IPS-15b (cell line): ENCODE data around the gene FAM209B.
"Not testable (repeated sequence)": the region's sequence is repeated elsewhere in the genome, so short reads cannot be mapped to it uniquely, and the experiment has no call there.

Source experiments
- H3K27me3 ChIP-seq: one replicate; pipeline ENCODE4 v1.6.1; 2013; ENCODE audit warnings: low read length; ENCODE audit not compliant: control insufficient read depth, insufficient read depth
- H3K36me3 ChIP-seq: one replicate; pipeline ENCODE4 v1.6.1; 2013; ENCODE audit warnings: low read length; ENCODE audit not compliant: control insufficient read depth, insufficient read depth
- H3K4me1 ChIP-seq: one replicate; pipeline ENCODE4 v1.6.1; 2013; ENCODE audit warnings: mild to moderate bottlenecking, low read length; ENCODE audit not compliant: control insufficient read depth, insufficient read depth
- H3K4me3 ChIP-seq: one replicate; pipeline ENCODE4 v1.5.1; 2013; ENCODE audit warnings: low read depth, low read length
- H3K9ac ChIP-seq: one replicate; pipeline ENCODE4 v1.6.1; 2013; ENCODE audit warnings: low read depth, mild to moderate bottlenecking, low read length
- H3K9me3 ChIP-seq: one replicate; pipeline ENCODE4 v1.6.1; 2013; ENCODE audit warnings: mild to moderate bottlenecking, low read length; ENCODE audit not compliant: control insufficient read depth, insufficient read depth

FAM209B gene

DNA sequence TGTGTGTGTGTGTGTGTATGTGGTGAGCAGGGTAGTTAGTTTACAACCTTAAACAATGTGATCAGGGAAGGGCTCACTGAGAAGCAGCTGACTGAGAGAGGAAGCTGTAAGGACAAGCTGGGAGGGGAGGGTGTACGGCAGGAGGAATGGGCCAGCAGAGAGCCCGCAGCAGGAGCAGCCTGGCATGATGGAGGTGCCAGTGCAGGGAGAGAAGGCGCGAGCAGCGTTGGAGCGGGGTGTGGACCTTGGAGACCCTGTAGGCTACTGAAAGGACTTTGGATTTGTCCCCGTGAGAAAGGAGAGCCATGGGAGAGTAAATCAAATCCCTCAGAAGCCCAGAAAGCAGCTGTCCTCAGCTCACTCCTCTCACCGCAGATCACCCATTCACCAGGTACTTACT is 18.5 kb downstream of the FAM209B start:
- Histone ChIP-seq H3K9ac (no peak overlapping the region), H3K36me3 (no peaks in the 10 kb centered on the region), H3K9me3 (no peaks in the 10 kb centered on the region), H3K27me3 (no peaks in the 10 kb centered on the region), H3K4me3 (no peak overlapping the region), H3K4me1 (no peaks in the 10 kb centered on the region)

DNA sequence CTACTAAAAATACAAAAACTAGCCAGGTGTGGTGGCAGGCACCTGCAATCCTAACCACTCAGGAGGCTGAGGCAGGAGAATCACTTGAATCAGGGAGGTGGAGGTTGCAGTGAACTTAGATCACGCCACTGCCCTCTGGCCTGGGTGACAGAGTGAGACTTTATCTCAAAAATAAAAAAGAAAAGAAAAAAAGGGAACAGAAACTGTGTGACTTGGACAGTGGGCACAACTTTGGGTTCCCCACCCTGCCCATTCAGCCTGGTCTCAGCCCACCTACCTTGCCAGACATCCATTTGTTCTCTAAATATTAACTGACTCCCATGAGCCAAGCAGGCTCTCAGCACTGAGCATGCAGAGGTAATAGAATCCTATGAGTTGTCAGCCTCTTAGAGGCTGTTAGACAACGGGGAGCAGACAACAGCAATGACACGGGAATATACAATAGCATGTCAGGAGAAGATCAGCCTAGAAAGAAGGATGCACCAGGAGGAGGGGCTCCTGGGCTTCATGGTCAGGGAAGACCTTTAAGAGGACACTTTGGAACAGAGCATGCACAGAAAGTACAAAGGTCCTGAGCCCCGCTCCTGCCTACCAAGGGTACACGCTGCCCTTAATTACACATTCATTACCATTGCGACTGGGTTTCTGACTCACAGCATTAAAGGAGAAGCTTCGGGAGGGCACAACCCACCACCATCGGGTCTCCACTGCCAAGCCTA is 20.0 kb downstream of the FAM209B start:
- no peaks in the 10 kb centered on the region for H3K4me1 ChIP-seq
- no peaks in the 10 kb centered on the region for H3K36me3 ChIP-seq
- no peak overlapping the region for H3K4me3 ChIP-seq
- H3K27me3 ChIP-seq: no peaks in the 10 kb centered on the region
- H3K9ac ChIP-seq: no peak overlapping the region
- no peaks in the 10 kb centered on the region for H3K9me3 ChIP-seq

DNA sequence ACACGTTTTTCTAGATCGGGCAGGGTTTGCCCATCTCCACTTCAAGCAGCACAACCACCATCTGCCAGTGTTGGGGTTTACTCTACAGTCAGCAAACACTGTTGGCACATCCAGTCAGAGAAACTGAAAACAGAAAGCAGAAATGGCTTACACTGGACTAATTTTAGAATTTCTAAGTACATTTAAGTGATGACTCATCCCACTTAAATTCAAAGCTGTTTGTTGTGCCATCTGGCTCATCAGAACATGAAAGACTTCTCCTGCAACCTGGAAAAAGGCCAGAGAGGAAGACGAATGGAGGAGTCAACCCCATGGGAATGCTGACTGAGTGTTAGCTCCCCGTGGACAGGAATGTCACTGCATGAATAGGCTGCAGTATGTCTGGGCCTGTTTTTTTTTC is 21.8 kb downstream of the FAM209B start:
- Histone ChIP-seq H3K4me3 (no peak overlapping the region), H3K36me3 (no peaks in the 10 kb centered on the region), H3K4me1 (no peaks in the 10 kb centered on the region), H3K27me3 (no peaks in the 10 kb centered on the region), H3K9ac (no peak overlapping the region), H3K9me3 (no peaks in the 10 kb centered on the region)

DNA sequence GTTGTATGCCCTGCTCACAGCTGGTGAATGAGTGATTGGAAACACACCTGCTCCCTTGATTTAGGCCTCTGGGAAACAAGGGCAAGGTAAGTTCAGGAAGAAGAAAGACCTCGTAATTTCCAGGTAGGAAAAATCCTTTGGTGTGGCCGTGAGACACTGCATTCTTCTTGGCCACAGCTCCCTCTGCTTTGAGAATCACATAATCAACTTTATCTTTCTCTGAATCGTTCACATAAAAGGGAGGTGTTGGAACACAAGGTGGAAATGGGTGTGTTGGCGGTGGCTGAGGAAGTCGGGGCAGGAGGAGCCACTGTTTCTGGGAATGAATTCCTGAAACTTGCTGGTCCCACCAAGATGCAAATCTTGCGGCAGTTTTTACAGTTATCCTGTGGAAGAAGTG is 25.9 kb downstream of the FAM209B start:
- no peaks in the 10 kb centered on the region for H3K4me1 ChIP-seq
- H3K36me3 ChIP-seq: no peaks in the 10 kb centered on the region
- H3K9ac ChIP-seq: no peak overlapping the region
- no peaks in the 10 kb centered on the region for H3K9me3 ChIP-seq
- no peaks in the 10 kb centered on the region for H3K27me3 ChIP-seq
- no peak overlapping the region for H3K4me3 ChIP-seq

DNA sequence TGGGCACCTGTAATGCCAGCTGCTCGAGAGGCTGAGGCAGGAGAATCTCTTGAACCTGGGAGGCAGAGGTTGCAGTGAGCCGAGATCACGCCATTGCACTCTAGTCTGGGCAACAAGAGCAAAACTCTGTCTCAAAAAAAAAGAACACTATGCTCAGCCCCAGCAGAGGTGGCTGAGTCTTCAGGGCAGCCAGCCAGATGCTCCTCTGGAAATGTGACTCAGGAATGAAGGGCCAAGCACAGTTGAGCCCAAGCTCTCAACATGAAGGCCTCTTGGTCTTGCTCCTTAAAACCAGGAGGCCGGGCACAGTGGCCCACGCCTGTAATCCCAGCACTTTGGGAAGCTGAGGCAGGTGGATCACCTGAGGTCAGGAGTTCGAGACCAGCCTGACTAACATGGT is 31.5 kb downstream of the FAM209B start:
- H3K9ac ChIP-seq, H3K36me3 ChIP-seq, H3K9me3 ChIP-seq, H3K4me1 ChIP-seq, H3K27me3 ChIP-seq, H3K4me3 ChIP-seq: not testable (repeated sequence)

DNA sequence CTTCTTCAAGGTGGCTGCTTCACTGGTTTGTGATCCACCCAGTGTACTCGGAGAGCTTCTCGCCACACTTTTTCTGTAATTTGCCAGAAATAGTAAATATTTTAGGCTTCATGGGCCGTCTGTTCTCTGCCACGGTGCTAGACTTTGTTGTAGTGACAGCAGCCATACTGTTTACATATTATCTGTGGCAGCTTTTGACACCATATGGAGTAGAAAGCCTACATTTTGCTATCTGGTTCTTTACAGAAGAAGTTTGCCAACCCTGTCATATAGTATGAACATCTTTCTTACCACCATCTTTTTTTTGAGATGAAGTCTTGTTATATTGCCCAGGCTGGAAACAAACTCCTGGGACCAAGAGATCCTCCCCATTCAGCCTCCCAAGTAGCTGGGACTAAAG is 32.5 kb downstream of the FAM209B start:
- Histone ChIP-seq H3K4me1 (peaks cover 2% of the 10 kb centered on the region), H3K4me3 (no peak overlapping the region), H3K27me3 (no peaks in the 10 kb centered on the region)

DNA sequence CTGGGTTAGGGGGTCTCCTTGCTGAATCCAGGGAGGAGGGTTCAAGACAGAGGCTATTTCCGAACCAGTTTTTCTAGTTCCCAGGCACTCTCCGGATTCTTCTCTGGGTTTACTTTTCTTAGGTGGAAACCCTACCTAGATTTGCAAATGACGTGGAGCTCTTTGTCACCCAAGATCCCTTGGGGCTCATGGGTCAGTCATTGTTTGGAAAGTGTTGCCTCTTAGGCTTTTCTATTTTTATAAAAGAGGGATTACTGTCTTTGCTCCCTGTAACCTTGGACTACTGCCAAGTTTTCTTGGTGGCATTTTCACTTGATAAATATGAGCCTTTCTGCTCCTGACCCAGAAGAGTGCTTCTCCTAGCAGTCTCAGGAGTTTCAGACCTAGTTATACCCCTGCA is 33.6 kb downstream of the FAM209B start:
- H3K9me3 ChIP-seq: no peaks in the 10 kb centered on the region
- H3K9ac ChIP-seq: no peak overlapping the region
- peaks cover 2% of the 10 kb centered on the region for H3K4me1 ChIP-seq
- no peaks in the 10 kb centered on the region for H3K36me3 ChIP-seq
- H3K4me3 ChIP-seq: no peak overlapping the region
- H3K27me3 ChIP-seq: no peaks in the 10 kb centered on the region

More for the DNA sequence above, 32.5 kb downstream of the FAM209B start:
- Histone ChIP-seq H3K9ac (no peak overlapping the region), H3K36me3 (no peaks in the 10 kb centered on the region), H3K9me3 (no peaks in the 10 kb centered on the region)

DNA sequence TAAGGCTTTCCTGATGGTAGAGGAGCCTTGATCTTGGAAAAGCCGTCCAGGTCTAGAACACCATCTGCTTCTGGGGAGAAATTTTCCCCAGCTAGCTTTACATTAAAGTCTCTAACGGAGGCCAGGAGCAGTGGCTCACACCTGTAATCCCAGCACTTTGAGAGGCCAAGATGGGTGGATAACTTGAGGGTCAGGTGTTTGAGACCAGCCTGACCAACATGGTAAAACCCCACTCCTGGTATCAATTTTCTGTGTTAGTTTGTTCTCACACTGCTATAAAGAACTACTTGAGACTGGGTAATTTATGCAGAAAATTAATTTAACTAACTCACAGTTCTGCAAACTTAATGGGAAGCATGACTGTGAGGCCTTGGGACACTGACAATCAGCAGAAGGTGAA is 37.8 kb downstream of the FAM209B start:
- Histone ChIP-seq H3K27me3 (no peaks in the 10 kb centered on the region), H3K4me1 (peaks cover 2% of the 10 kb centered on the region), H3K9ac (no peak overlapping the region), H3K4me3 (no peak overlapping the region), H3K36me3 (no peaks in the 10 kb centered on the region), H3K9me3 (no peaks in the 10 kb centered on the region)

DNA sequence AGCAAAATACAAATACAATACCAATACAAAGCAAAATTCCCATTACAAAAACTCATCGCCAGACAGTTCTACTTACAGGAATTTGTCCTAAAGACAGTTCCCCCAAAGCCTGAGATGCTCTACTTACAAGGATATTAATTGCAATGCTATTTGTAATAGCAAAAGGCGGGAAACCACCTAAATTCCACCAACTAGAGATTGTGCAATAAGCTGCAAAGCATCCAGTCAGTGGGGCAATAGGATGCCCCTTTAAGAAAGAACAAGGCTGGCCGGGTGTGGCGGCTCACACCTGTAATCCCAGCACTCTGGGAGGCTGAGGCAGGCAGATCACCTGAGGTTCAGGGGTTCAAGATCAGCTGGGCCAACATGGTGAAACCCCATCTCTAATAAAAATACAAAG is 39.1 kb downstream of the FAM209B start:
- H3K4me1 ChIP-seq: no peaks in the 10 kb centered on the region
- no peak overlapping the region for H3K9ac ChIP-seq
- H3K9me3 ChIP-seq: no peaks in the 10 kb centered on the region
- H3K4me3 ChIP-seq: no peak overlapping the region
- no peaks in the 10 kb centered on the region for H3K36me3 ChIP-seq
- H3K27me3 ChIP-seq: no peaks in the 10 kb centered on the region

DNA sequence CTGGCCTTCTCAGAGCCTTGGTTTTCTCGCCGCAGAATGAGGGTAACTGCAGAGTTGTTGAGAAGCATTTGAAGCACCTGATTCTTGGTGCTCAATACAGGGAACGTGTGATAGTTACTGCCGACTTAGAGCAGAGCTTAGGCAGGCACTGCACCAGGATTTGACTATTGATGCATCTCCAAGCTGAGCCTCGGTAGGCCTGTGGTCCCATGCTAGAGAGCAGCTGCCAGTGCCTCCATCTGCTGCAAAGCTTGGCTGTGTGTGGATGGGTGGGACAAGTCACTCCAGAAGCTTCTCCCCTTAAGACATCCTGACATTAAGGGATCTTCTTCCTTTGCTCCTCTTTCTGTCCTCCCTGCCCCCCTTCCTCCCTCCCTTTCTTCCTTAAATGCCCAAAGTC is 40.9 kb downstream of the FAM209B start:
- H3K9ac ChIP-seq: no peak overlapping the region
- no peaks in the 10 kb centered on the region for H3K4me1 ChIP-seq
- H3K9me3 ChIP-seq: no peaks in the 10 kb centered on the region
- H3K27me3 ChIP-seq: no peaks in the 10 kb centered on the region
- H3K4me3 ChIP-seq: no peak overlapping the region
- no peaks in the 10 kb centered on the region for H3K36me3 ChIP-seq

DNA sequence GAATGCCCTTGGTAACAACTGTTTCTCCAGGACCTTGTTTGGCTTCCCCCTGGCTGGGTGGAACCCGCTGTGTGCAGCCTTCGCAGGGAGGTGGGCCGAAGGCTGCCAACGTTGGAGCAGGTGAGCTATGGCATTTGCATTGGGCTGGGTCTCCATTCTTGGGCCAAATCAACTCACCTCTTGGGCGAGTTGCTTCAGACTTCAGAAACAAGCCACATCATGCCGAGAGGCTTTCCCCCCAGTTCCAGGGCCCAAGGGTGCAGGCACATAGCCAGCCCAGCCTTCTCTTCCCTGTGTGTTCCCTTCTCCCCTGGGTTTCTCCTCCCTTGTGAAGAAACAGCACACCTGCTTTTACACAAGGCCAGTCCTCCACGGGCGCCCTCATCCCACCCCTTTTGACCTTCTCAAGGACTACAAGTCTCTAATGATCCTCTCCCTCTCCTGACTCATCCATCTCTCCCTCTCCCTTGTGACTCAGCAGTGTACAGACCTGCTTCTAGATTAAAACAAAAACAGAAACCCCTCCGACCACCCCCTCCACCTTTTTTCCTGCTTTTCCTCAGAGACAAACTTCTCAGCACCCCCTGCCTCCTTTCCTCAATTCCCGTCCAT is 41.6 kb downstream of the FAM209B start:
- Histone ChIP-seq H3K9ac (no peak overlapping the region), H3K4me1 (no peaks in the 10 kb centered on the region), H3K4me3 (no peak overlapping the region), H3K36me3 (no peaks in the 10 kb centered on the region), H3K27me3 (no peaks in the 10 kb centered on the region), H3K9me3 (no peaks in the 10 kb centered on the region)

DNA sequence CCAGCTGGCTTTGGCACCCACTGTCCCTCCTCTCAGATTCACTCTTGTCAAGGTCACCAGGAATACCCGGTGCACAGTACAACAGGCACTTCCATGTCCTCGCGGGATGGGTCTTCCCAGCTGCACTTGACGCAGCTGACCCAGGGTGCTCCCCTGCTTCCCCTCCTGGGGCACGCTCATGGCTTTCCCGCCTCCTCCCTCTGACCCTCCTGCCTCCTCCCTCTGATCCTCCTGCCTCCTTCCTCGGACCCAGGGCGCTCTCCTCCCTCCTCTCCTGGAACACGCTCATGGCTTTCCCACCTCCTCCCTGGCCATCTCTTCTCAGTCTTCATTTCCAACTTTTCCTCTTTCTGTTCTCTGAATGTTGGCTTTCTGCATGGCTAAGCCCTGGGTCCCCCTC is 42.1 kb downstream of the FAM209B start:
- H3K27me3 ChIP-seq: no peaks in the 10 kb centered on the region
- H3K36me3 ChIP-seq: no peaks in the 10 kb centered on the region
- H3K9me3 ChIP-seq: no peaks in the 10 kb centered on the region
- H3K4me1 ChIP-seq: no peaks in the 10 kb centered on the region
- no peak overlapping the region for H3K9ac ChIP-seq
- H3K4me3 ChIP-seq: no peak overlapping the region
